HG03457 (cell line): ENCODE results near the gene DOCK6.

Experiments used
- ATAC-seq: cut with Tn5 transposase; IDR thresholded peaks from one replicate; pipeline ENCODE4 v1.9.1; 2021; ENCODE audit warnings: moderate number of reproducible peaks; ENCODE audit not compliant: unreplicated experiment

Gene DOCK6

DNA sequence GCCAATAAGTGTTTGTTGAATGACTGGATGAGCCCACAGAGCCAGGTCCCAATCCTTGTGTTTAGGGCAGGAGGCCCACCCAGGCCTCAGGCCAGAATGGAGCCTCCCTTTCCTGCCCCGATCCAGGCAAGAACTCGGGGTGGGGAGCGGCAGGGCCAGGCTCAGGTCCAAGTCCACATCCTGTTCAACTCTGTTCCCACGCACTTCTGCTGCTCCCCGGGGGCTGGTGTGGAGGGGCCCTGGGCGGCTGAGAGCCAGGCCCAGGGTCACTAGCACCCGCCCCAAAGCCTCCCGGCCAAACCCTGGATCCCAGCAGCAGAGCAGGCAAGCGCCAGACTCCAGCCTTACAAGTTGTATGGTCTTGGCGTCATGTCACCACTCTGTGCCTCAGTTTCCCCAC lies 14.9 kb downstream of the DOCK6 start:
- ATAC-seq, result no peak

DNA sequence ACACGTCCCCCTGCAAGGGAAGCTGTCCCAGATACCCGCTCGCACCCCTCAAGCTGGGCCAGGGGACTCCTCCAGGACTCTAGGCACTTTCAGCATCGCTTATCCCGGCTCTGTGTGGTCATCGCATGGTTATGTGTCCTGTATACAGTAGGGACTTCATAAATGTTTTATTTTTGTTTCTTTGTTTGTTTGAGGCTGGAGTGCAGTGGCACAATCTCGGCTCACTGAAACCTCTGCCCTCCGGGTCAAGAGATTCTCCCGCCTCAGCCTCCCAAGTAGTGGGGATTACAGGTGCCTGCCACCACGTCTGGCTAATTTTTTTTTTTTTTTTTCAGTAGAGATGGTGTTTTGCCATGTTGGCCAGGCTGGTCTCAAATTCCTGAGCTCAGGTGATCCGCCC lies 15.4 kb downstream of the DOCK6 start:
- ATAC-seq, result no peak

DNA sequence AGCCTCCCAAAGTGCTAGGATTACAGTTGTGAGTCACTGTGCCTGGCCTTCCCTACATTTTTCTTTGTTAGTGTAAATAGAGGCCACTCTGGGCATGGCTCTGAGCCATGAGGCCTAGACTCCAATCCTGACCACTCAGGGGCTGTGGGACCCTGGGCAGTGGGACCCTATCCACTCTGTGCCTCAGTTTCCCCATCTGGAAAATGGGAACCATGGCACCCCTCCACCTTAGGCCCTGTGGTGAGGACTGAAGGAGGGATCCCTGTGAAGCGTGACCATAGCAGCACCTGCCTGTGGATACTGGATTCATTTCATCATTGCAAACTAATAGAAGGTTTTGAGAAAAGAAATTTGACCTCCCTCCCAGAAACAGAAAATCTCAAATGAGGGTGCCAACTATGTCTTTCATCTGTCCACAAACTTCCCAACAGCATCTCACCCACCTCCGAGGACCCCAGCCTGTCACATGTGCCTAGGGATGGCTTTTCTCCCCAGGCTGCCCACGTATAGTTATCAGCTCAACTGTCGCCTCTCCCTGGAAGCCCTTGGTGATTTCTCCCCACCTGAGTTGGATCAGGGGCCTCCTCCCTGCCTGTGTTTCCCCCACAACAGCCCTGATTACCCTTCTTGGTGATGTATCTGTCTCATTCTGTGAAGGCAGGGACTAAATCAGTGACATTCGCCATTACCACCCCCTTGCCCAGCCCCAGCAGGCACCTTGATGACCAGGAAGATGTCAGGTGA lies 17.3 kb downstream of the DOCK6 start:
- no peak for ATAC-seq

DNA sequence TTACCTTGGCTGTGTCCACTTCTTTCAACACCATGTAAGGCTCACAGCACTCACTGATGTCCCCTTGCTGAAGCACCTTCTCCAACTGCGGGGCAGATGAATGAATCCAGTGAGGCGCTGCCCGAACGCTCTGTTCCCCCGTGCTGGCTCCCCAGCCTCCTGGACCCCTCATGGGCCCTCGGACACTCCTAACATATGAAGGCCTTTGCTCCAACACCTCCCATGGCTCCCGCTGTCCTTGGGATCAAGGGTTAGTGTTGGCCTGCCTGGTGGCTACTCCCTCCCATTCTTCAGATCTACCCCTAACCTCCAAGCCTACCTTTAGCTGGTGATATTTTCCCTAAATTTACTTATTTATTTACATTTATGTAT lies 18.5 kb downstream of the DOCK6 start:
- no peak for ATAC-seq

DNA sequence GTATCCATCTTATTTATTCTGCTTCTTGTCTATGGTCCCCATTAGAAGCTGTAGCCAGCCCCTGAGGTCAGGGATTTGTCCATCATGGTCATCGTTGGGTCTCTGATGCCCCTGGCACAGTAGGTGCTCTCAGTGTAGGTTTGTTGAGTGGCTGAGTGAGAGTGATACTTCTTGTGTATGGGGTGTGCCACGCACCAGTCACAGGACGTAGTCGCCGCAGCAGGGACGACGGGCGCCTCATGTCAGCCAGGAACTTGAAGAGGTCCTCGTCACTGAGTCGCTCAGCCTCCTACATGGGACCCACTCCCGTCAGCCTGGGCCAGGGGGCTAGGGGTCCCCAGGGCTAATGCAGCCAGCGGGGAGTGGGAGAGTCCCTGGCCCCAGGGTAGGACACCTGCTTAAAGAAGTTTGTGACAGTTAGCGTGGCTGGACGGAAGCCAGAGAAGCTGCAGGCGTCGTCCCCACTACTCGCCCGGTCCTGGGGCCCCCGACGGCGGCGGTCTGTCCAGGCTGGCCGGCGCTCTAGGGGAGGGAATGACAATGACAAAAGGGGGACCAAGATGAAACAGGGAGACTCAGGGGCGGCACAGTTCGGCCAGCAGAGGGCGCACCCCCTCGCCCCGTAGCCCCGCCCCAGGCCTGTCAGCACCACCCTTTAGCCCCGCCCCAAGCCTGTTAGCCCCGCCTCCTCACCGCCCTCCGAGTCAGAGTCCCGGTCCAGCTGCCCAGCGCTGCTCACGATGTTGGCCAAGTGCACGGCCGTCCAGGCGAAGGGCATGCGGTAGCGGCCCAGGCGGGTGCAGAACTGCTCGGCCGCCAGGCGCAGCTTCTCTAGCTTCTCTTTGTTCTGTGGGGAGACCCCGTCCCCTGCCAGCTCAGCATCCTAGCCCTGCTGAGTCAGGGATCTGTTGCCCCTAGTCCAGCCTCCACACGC lies 19.2 kb downstream of the DOCK6 start:
- no peak for ATAC-seq

DNA sequence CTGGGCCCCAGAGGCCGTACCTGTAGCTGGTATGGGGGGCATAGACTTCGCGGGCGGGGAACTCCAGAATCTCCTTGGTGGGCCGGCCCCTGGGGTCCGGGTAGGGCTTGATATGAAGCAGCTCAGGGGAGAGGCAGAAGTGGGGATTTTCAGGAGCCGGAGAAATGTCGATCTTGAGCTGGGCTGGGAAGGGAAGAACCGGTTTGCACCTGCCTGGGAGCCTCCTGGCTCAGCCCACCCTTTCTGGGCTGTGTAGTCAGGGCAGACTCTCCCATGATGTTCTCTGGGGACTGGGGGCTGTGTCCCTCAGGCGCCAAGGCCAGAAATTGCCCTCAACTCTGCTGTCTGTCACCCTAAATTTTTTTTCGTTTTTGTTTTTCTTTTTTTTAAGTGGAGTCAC lies 20.3 kb downstream of the DOCK6 start:
- ATAC-seq, result no peak

DNA sequence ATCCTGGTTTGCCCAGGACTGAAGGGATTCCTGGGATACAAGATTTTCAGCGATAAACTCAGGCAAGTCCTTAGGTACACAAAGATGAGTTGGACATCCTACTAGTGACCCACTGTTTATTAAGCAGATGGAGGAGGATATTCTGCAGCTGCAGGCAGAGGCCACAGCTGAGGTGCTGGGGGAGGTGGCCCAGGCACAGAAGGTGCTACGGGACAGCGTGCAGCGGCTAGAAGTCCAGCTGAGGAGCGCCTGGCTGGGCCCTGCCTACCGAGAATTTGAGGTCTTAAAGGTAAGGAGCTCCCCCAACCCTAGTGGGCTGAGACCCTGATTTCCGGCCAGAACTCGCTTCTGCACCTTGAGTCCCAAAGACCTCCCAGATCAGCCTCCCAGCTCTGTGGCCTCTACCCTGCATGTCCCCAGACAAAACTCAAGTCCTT lies 22.3 kb downstream of the DOCK6 start:
- no peak for ATAC-seq

DNA sequence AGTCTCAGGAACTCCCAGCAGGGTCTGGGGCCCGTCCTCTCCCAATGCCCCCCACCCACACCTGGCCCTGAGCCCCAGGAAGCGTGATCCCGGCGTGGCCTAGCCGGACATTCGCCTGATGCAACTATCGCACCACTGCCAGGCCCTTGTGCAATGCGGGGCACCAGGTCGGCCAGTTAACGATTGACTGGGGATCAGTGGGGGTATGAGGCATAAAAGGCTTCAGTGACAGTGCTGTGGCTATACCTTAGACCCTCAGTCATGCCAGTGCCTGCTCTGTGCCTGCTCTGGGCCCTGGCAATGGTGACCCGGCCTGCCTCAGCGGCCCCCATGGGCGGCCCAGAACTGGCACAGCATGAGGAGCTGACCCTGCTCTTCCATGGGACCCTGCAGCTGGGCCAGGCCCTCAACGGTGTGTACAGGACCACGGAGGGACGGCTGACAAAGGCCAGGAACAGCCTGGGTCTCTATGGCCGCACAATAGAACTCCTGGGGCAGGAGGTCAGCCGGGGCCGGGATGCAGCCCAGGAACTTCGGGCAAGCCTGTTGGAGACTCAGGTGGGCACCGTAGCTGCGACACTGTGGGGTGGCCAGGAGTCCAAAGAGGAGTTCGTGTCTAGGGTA lies 22.8 kb downstream of the DOCK6 start, which contains the start of gene ANGPTL8:
Gene ANGPTL8 (plus strand): TSS at position 243 of the 624 bp plus-strand sequence. CDS start 19 bp downstream, at position 262.
- no peak for ATAC-seq

DNA sequence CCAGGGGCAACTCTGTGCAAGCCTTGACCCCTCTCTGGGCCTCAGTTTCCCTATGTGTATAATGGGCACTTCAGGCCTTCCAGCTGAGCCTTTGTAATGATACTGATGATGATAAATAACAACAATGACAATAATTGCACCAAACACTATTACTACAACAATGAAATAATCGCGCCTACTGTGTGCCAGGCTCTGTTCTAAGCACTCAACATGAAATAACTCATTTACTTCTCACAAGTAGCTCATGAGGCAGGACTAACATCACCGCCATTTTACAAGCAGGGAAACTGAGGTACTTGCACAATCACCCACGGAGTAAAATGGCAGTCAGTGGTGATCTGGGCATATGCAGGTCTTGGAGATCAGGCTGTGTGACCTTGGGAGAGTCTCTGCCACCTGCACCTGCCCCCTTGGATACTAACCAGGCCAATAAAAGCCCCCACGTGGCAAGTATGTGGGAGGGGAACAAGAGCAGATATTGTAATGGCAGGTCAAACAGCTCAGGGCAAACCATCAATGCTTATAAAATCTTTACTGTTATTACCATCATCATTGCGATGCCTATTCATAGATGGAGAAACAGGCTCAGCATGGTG lies 23.4 kb downstream of the DOCK6 start:
- ATAC-seq, result no peak

DNA sequence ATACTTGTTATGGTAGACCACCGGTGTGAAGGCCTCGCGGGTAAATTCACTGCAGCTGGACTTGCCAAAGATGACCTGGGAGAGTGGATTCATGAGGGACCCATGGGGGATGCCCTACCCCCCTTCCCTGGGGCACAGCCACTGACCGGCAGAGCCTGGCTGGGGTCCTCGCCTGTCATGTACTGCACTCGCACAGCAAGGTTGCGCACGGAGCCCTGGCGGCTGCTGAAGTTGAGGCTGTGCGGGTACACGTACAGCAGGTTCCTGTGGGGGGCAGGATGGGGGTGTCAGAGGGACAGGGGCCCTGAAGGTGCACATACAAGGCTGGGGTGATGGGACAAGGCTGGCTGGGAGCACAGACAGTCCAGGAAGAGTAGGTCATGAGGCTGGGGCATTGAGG lies 24.3 kb downstream of the DOCK6 start:
- no peak for ATAC-seq

DNA sequence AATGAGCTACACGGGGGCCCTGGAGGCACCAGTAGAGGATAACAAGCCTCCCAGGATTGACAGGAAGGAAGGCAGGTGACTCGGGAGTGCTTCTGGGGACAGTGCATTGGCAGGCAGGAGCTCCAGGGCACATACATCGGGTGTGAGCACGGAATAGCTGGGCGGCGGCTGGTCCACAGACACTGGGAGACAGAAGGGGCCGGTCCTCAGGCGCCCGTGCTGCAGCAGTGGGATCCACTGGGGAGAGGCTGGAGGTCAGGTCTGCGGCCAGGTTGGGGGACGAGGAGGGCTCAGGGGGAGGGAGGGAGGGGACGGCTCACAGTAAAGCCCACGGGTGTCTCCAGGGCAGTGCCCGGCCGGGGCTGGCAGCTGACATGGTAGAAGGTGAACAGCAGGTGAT lies 25.0 kb downstream of the DOCK6 start:
- ATAC-seq, result no peak

DNA sequence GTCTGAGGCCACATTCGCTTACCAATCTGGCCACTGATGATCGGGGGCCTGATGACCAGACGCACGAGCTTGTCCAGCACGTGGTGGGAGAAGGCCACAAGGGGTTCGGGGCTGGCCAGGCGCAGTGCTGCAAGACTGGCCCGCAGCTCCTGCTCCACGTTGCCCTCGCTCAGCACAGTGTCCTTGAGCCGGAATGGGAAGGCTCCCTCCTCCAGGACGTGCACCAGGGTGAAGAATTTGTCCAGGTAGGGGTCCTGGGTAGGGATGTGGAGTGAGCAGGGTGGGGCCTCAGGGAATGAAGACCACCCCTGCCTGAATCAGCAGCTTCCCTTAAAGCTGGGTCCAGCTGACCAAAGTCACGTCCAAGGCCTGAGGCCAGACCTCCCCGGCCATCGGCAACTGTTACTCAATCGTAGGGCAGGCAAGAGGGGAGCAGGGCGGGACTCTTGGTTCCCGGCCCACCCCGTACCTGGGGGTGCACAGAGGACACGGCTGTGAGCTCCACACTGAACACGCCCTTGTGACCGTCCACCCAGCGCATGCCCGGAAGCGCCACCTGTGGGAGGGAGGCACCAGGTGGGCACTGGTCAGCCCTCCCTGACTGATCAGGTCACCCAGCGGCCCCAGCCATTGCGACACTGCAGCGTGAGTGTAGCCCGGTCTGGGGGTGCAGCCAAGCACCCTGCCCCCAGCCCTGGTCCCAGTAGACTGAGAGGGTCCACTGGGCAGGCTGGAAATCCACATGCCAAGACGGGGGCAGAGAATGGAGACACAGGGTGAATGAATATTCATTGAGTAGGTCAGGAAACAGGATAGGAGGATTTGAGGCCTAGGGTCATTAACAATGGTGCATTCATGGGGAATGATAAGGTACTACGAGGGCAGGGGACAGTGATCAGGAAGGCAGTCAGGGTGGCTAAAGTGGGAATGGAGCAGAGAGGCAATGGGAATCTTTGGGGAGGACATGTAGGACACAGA lies 25.7 kb downstream of the DOCK6 start:
- ATAC-seq, result no peak

DNA sequence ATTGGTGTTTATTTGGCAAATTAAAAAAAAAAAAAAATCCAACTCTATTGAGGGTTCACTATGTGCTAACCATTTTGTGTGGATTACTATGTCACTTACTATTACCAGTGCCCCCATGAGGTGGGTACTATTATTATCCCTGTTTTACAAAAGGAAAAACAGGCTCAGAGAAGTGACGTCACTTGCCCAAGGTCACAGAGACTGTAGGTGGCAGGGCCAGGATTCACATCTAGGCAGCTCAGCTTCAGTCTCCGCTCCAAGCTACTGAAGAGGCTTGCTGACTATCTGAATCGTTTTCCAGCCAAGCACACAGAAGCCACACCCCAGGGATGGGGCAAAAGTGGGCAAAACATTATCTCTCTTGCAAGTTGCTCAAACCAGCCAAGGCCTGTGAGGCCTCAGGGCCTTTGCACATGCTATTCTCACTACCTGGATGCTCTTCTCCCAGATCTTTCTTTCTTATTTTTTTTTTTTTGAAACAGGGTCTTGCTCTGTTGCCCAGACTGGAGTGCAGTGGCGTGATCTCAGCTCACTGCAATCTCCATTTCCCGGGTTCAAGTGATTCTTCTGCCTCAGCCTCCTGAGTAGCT lies 27.7 kb downstream of the DOCK6 start:
- ATAC-seq, result no peak

DNA sequence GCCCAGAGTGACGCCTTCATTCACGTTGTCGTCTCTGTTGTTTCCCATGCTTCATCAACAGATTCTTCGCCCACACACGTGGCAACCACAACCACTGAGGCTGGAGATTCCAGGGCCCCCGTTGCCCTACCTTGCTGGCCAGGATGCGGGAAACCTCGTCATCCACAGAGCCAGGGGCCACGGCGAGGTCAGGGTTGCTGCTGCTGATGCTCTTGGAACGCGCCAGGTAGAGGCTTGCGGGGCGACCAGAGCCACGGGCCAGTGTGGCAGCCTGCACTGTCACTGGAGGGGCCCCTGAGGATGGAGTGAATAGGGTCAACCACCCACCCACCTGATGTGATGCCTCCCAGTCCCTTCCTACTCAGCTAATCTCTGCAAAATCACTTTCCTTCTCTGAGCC lies 29.3 kb downstream of the DOCK6 start:
- no peak for ATAC-seq

DNA sequence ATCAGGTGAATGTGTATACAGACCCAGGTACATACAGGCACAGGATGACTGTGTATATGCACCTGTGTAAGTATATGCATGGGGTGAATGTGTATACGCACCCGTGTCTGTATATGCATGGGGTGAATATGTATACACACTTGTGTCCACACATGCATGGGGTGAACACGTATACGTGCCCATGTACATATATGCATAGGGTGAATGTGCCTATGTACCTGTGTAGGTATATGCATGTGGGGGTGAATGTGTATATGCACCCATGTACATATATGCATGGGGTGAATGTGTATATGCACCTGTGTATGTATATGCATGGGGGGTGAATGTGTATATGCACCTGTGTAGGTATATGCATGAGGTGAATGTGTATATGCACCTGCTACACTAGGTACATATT lies 29.8 kb downstream of the DOCK6 start:
- no peak for ATAC-seq

DNA sequence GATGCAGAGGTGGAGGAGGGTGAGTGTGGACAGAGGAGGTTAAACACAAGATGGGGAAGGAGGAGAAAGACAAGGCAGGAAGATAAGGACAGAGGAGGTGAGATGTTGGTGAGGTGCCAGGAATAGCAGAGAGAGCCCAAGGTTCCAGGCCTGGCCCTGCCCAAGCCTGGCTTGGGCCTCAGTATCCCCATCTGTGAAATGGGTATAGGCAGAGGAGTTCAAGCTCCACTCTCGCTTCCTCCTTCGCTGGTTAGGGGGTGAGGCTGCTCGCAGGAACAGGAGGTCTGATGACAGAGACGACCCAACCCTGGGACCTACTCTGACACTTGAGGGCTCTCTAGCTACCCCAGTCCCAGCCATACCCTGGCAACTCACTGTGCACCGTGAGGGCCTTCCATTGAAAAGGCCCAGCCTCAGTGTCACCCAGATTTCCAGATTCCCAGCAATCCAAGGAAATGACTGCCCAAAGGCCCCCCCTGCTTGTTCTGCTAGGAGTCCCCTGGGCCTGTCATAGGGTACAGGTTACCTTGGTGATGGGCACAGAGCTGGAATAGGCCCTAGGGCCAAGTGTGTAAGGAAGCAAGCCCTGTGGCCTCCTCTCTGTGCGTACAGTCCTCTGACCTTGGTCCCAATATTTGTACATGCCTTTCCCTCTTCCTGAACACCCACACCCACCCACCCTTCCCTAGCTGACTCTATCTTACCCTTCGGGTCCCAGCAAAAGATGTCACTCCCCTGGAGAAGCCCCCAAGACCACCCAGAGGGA lies 31.5 kb downstream of the DOCK6 start:
- no peak for ATAC-seq

DNA sequence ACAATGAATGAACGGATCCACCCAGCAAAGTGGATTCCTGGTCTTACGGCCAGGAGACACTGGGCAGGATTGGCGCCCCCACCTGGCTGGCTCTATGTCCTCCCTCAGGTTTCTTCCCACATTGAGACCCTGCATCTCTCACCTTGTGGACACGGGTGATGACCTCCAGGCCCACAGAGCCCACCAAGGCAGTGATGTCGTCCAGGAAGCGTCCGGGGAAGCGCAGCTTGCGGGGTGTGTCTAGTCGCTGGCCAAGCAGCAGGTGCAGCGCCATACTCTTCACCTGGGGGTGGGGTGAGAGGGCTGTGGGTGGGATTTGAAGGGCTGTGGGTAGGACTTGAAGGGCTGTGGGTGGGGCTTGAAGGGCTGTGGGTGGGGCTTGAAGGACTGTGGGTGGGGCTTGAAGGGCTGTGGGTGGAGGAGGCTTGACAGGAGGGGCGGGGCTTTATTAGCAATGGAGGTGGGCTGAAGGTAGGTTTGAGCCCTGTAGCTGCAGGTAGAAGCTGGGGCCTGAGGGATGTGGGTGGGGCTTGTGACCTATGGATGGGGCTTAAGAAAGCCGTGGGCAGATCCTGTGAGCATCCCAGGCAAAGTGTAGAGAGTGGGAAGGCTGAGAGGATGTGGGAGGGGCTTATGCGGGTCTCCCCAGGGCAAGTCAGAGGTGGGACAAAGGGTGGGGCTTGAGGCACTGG lies 35.0 kb downstream of the DOCK6 start:
- no peak for ATAC-seq

DNA sequence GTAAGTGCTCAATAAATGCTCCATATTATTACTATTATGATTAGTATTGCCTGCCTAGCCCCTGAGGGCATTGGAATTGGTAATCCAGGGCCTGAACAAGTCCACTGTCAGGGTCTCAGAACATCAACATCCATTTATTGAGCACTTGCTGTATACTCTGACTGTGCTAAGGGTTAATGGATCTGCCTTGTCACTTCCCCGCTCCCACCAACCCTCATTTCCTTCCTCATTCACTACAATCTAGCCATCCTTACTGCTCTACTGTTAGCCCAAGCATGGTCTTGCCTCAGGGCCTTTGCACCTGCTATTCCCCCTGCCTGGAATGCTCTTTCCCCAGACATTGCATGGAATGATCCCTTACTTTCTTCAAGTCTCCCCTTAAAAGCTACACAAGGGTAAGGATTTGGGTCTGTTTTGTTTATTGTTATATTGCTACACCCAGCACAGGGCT lies 35.6 kb downstream of the DOCK6 start:
- ATAC-seq, result no peak
